ENCODE results near the gene ARHGAP28. TPM values are rescaled to one million over a fixed set of nuclear protein-coding genes. Genes with fewer than 3 reads are reported as not detected.

The ARHGAP28 gene
- total and polyA plus RNA-seq, 2 of the 13 experiments (the other 11 are each of a cell fraction or from before 2014, with no cell fraction given), result not detected

- no peak for TF ChIP-seq ZNF687 (CRISPR knock-in tag; IDR thresholded peaks at IDR 0.05)
- TF ChIP-seq ZNF616 (CRISPR knock-in tag; IDR thresholded peaks at IDR 0.05; ENCODE audit: low read depth), result no peak
- TF ChIP-seq PAWR (CRISPR knock-in tag; IDR thresholded peaks at IDR 0.05; ENCODE audit: borderline replicate concordance), result no peak
Measured at GRCh38 chr18:6962571-6963451, 233.3 kb downstream of the ARHGAP28 start (continued).

GRCh38 chr18:6963452-6964097 is 234.1 kb downstream of the ARHGAP28 start:
- H3K27me3 ChIP-seq (ENCODE audit: control insufficient read depth in 1 of 2, insufficient read depth in 2 of 2, low read length in 2 of 2), result no peaks in the 10 kb centered on the region
- H3K36me3 ChIP-seq (replicated peaks in 1 of 2; ENCODE audit: control insufficient read depth in 1 of 2, insufficient read depth in 2 of 2, low read length in 2 of 2), result no peaks in the 10 kb centered on the region
- peak overlapping the region; percentile 64 for H3K4me2 ChIP-seq (ENCODE audit: low read depth, low read length)
- peak overlapping the region; percentile 44; the same call in 1 of the 2 replicates for H3K9ac ChIP-seq (ENCODE audit: insufficient read depth, low read depth, low read length)
- H3K4me1 ChIP-seq (ENCODE audit: insufficient read depth, low read length), result peaks cover 49% of the 10 kb centered on the region
- in situ Hi-C loops (cut with HindIII; ENCODE audit: extremely low pct_ligation_motif_present, low pct_unique_long_range_greater_than_20kb), result no loop called here
- no peak overlapping the region for H2AFZ ChIP-seq (ENCODE audit: low read length)
- DNase-seq (ENCODE audit: low spot score) (peak; percentile 55), FAIRE-seq (peak; percentile 21), ATAC-seq (peak; percentile 78)
- CTCF ChIA-PET (ENCODE audit: low intra/inter-chr PET ratio, low total read pairs), result no interaction called here
- H3K4me3 ChIP-seq (replicated peaks in 1 of 3; ENCODE audit: insufficient read depth in 1 of 3, low read depth in 2 of 3, low read length in 3 of 3), result peak overlapping the region in 1 of 3 experiments; percentile 41; a peak in 1 of 6 replicates
- intact Hi-C loops (cut with micrococcal nuclease; ENCODE audit: unreplicated experiment), result no loop called here
- no TSS peak for BruUV-seq (replicated peaks)
- H4K20me1 ChIP-seq (ENCODE audit: insufficient read depth, low read length), result no peaks in the 10 kb centered on the region
- H3K27ac ChIP-seq (ENCODE audit: extremely low read length, insufficient read depth, low read length), result peak overlapping the region; percentile 76
- no peaks in the 10 kb centered on the region for H3K79me2 ChIP-seq (ENCODE audit: insufficient read depth, low read length)
- WGBS (ENCODE audit: low lambda C conversion rate), result 56% methylated on average over 2 of the region's 2 CpGs
- no peaks in the 10 kb centered on the region for H3K9me3 ChIP-seq (ENCODE audit: low read length)
- POLR2A ChIA-PET, result no interaction called here
- TF ChIP-seq CHD4 (IDR thresholded peaks at IDR 0.05; ENCODE audit: borderline replicate concordance, low read length) (peak; percentile 51; the same call in 1 of the 2 replicates), HNF1B (CRISPR knock-in tag; IDR thresholded peaks at IDR 0.05) (no peak), PHF8 (CRISPR knock-in tag; IDR thresholded peaks at IDR 0.05) (0 out of 2 replicates have a peak, but pooled peaks have one; percentile 9), TEAD2 (CRISPR knock-in tag; IDR thresholded peaks at IDR 0.05) (no peak), EP300 (IDR thresholded peaks at IDR 0.05; ENCODE audit: low read depth in 2 of 2, low read length in 2 of 2) (0 out of 4 replicates have a peak, but pooled peaks of 1 of the 2 experiments have one; percentile 43), EP300 (CRISPR knock-in tag; IDR thresholded peaks at IDR 0.05; ENCODE audit: borderline replicate concordance) (no peak), ZNF850 (CRISPR knock-in tag; conservative IDR thresholded peaks at IDR 0.05) (no peak), ZNF512B (CRISPR knock-in tag; IDR thresholded peaks at IDR 0.05; ENCODE audit: borderline replicate concordance) (no peak)

All from HepG2 (cell line).